GM18505 (cell line): ENCODE measurements around the gene MARCHF9.

Experiments used
- ATAC-seq: cut with Tn5 transposase; IDR thresholded peaks from one replicate; pipeline ENCODE4 v1.9.1; 2021; ENCODE audit not compliant: unreplicated experiment
- POLR2A ChIP-seq: IDR thresholded peaks from 4 replicates; pipeline ENCODE4 v1.6.1; 2011; ENCODE audit warnings: borderline replicate concordance; ENCODE audit not compliant: insufficient read depth, insufficient read length; ENCODE audit errors: extremely low read depth

Gene MARCHF9

DNA sequence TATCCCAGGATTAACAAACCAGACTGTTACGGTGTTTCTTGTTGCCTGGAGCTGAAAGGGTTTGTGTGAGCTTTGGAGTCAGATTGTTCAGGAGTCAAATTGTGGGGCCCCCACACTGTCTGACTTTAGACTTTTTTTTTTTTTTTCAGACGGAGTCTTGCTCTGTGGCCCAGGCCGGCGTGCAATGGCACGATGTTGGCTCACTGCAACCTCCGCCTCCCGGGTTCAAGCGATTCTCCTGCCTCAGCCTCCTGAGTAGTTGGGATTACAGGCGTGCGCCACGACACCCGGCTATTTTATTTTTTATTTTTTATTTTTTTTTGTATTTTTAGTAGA is 28.5 kb downstream of the MARCHF9 start:
- no peak for ATAC-seq
- no peak for TF ChIP-seq POLR2A

DNA sequence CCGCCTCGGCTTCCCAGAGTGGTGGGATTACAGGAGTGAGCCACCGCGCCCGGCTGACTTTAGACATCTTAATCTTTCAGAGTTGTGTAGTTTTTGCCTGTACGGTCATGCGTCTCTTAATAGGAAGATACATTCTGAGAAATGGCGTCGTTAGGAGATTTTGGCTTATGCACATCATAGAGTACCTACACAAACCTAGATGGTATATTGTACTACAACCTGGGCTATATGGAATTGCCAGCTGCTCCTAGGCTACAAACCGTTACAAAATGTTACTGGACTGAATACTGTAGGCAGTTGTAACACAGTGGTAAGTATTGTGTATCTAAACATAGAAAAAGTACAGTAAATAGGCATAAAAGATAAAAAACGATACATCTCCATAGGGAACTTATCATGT is 29.0 kb downstream of the MARCHF9 start:
- no peak for TF ChIP-seq POLR2A
- ATAC-seq: no peak

DNA sequence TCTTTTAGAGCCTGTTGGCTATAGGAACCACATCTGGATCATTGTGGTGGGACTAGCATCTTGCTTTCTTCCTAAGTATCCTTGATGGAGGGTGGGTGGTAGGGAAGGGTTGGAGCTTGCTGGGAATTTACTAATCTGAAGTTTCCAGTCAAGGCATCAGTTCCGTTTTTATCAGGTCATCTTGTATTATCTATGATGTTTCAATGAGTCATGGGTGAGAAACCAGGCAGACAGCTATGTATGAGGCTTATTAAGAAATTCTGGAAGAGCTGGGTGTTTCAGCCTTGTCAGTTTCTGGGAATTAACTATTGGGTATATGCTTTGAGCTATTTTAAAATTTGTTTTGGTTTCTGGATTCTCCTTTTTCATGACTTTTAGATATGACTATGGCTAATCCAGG is 39.0 kb downstream of the MARCHF9 start:
- no peak for ATAC-seq
- no peak for TF ChIP-seq POLR2A

DNA sequence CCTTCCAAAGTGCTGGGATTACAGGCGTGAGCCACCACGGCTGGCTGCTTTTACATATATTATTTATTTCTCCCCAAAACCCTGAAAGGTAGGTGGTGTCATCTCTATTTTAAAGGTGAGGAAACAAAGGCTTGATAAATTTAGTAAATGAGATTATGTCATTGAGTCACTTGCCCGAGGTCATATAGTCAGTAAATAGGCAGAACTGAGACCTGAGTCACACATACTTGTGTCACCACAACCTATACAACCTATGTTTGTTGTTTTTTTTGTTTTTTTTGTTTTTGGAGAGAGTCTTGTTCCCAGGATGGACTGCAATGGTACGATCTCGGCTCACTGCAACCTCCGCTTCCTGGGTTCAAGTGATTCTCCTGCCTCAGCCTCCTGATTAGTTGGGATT is 40.5 kb downstream of the MARCHF9 start:
- no peak for ATAC-seq
- TF ChIP-seq POLR2A: no peak

DNA sequence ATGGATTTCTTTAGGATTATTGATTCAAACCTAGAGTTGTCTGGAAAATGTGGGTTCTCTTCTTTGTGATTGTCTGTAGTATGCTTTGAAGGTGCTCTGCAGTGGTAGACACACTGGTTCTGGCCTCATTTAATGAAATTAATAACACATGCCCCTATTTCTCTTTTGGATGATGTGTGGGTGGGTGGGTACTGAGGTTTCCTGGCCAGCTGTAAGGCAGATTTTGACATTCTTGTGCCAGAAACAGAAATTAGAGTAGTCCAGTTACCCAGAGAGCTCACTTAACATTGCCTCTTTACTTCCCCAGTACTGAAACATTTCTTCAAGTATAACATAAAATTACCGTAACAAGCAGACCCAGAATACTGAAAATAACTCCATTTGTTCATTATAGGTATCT is 42.1 kb downstream of the MARCHF9 start:
- no peak for TF ChIP-seq POLR2A
- no peak for ATAC-seq

DNA sequence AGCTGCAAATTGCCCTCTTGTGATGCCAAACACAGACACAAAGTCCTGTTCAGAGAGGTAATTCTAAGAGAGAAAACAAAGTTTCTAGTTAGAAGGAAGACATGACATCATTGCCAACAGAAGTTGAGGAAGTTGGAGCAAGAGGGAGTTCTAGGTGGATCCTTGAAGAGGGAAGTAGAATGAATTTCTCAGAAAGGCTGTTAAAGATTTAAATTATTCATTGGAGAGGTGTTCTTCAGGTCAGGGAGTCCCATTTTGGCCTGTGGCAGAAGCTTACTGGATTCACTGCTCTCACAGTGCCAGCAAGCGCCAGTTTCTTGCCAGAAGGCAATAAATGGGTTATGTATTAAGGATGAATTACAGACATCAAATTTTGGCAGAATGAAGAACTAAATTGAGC is 43.0 kb downstream of the MARCHF9 start:
- ATAC-seq: no peak
- TF ChIP-seq POLR2A: no peak

DNA sequence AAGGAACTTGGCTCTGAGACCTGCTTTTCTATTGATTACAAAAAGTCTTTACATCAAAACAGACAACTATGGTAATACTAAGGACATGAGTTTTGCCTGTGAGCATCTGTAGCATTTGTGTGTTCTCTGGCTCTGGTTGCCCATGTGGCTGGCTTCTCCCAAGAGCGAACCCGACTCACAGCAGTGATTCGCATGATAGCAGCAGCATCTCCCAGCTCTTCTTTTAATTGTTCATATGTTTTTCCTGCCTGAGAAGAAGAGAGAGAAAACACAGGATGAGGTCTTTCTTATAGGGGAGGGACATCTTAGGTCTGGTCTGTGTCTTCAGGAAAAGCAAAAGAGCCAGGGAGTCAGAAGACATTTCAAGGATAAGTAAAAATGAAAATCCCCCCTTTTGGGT is 46.1 kb downstream of the MARCHF9 start:
- no peak for ATAC-seq
- no peak for TF ChIP-seq POLR2A

DNA sequence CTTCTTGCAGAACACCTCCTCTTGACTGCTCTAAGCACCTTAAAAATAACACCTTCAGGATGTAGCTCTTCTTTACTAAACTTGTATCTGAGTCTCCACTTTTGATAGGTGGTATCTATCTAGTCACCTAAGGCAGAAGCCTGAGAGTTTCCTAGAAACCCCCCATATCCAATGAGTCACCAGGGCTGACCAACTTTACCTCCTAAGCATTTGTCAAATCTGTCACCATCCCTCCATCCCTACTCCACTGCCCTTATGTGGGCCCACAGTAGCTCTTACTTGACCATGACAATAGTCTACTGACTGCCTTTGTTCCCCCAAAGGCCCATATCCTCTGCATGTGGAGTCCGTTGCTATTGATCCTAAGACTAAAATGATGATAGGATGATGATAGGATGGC is 47.7 kb downstream of the MARCHF9 start:
- no peak for ATAC-seq
- no peak for TF ChIP-seq POLR2A

DNA sequence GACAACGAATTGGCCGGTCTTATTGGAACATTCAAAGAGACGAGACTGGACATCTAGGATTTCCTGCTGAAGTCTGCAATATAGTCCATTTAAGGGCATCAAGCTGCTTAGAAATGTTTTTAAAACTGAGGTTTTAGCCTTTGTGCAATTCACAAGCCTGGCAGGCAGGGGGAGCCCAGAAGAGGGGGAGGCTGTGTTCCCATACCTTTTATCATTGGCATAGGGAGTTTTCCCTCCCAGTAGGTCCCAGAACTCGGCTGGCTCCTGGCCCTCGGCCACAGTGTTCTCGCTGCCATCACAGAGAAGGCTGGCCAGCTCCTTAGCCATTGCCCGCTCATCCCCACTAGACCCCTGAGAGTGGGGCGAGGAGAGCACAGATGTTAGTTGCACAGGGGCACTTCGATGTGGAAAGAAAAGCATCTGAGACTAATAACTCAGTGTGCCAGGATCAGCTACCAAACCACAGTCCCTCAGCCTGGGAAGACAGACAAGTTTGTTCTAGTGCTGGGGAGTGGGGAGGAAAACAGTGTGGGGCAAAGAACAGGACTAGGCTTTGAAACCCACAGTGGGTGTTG is 48.5 kb downstream of the MARCHF9 start:
- TF ChIP-seq POLR2A: no peak
- ATAC-seq: no peak

DNA sequence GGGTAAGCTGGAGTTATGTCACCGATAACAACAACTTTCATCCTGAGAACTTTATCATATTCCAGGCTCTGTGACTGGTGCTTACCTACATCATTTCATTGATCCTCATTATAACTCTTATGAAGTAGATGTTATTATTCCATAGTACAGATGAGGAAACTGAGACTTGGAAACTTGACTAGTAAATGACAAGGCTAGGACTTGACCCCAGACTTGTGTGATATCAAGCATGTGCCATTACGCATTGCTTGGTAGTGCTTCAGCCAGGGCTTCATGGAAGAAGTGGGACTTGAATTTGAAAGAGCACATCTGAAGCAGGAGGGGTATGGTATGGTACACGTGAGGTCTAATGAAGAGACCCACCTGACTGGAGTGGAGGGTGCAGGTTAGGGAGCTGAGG is 51.8 kb downstream of the MARCHF9 start:
- TF ChIP-seq POLR2A: no peak
- ATAC-seq: no peak

DNA sequence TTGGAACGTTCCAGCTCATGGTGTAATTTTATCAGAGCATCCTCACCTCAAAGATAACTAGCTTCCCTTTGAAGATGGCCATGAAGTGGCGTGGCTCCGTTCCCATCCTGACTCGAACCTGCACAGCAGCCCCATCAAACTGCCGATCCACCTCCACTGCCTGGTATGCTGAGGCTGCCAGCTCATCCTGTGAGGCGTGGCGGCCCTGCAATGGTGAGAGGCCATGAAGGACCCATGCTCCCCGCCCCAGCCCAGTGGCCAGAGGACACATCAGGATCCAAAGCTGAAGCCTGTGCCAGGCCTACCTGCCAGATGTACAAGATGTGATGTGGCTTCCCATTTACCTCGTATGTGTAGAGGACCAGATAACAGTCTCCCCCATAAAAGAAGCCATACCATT is 52.4 kb downstream of the MARCHF9 start:
- no peak for ATAC-seq

DNA sequence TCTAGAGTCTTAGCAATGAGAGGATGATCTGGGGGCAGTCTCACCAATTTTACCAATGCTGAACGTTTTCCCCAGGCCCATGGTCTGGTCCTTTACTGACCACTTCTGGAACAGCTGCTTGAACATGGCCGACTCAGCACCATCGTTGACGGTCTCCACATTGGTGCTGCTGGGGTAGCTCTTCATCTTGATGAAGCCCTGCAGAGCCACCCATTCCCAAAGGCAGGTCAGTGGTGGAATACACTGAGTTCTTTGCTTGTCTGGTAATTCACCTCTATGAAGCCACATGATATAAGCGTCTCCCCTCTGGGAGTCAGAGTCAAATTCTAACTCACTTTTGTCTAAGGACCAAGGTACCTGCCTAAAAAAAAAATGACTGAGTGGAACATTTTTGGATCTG is 53.4 kb downstream of the MARCHF9 start:
- no peak for ATAC-seq
- no peak for TF ChIP-seq POLR2A

More for the DNA sequence above, 52.4 kb downstream of the MARCHF9 start:
- no peak for TF ChIP-seq POLR2A

DNA sequence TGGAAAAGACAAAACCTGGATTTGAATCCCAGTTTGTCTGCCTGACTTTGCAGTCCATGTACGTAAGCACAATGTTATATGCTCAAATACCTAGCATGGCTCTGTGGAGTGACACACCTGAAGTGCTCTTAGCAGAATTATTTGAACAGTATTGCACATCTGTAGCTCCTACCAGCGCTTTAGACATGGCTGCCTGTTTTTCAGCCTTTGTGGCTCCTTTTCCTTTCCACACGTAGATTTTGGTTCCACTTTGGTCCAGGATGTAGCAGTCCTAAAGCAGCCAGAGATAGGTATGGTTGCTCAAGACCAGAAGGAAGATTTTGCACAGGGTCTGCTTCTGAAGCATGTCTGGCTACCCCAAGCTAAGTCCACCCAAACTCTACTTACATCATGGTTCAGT is 54.5 kb downstream of the MARCHF9 start:
- ATAC-seq: no peak
- TF ChIP-seq POLR2A: no peak
